NCI-H146 (cell line): ENCODE results near the gene PPP1R16B.
"Not testable (repeated sequence)": the region's sequence is repeated elsewhere in the genome, so short reads cannot be mapped to it uniquely, and the experiment has no call there.

ENCODE experiments used
- DNase-seq: peaks from one replicate; lab custom pipeline; 2025; lab: John Stamatoyannopoulos, UW

The PPP1R16B gene

GRCh38 chr20:38935285-38935684 lies 129.8 kb downstream of the PPP1R16B start:
- no peak for DNase-seq

GRCh38 chr20:38935967-38936407 lies 130.5 kb downstream of the PPP1R16B start:
- no peak for DNase-seq

- no peak for DNase-seq
Observed at GRCh38 chr20:38937000-38937399, 131.5 kb downstream of the PPP1R16B start.

- no peak for DNase-seq
Observed at GRCh38 chr20:38937978-38938473, 132.5 kb downstream of the PPP1R16B start.

GRCh38 chr20:38939686-38940085 lies 134.2 kb downstream of the PPP1R16B start:
- no peak for DNase-seq

GRCh38 chr20:38940644-38941043 lies 135.1 kb downstream of the PPP1R16B start:
- DNase-seq, result no peak

- no peak for DNase-seq
Observed at GRCh38 chr20:38941726-38942389, 136.4 kb downstream of the PPP1R16B start.

- DNase-seq, result no peak
Observed at GRCh38 chr20:38945012-38945411, 139.5 kb downstream of the PPP1R16B start.

- no peak for DNase-seq
Observed at GRCh38 chr20:38946836-38947235, 141.3 kb downstream of the PPP1R16B start.

GRCh38 chr20:38947931-38948362 lies 142.4 kb downstream of the PPP1R16B start:
- no peak for DNase-seq

- no peak for DNase-seq
Observed at GRCh38 chr20:38950254-38950653, 144.8 kb downstream of the PPP1R16B start.

- no peak for DNase-seq
Observed at GRCh38 chr20:38951611-38952010, 146.1 kb downstream of the PPP1R16B start.

GRCh38 chr20:38952153-38952552 lies 146.7 kb downstream of the PPP1R16B start:
- no peak for DNase-seq

- DNase-seq, result no peak
Observed at GRCh38 chr20:38953630-38954340, 148.3 kb downstream of the PPP1R16B start.

GRCh38 chr20:38957235-38957876 lies 151.9 kb downstream of the PPP1R16B start:
- DNase-seq, result no peak

- DNase-seq, result no peak
Observed at GRCh38 chr20:38957915-38958485, 152.5 kb downstream of the PPP1R16B start.

GRCh38 chr20:38960187-38960687 lies 154.7 kb downstream of the PPP1R16B start:
- not testable (repeated sequence) for DNase-seq

GRCh38 chr20:38961530-38962043 lies 156.1 kb downstream of the PPP1R16B start:
- peak; percentile 55 for DNase-seq

GRCh38 chr20:38962044-38962927 lies 156.8 kb downstream of the PPP1R16B start, which contains the start of gene DHX35:
Gene DHX35, plus strand, starts transcription at chr20:38962344. Its CDS starts 24 bp downstream, at chr20:38962368.
- peak; percentile 99 for DNase-seq

- DNase-seq, result no peak
Observed at GRCh38 chr20:38962928-38963401, 157.5 kb downstream of the PPP1R16B start.

GRCh38 chr20:38963745-38964144 lies 158.2 kb downstream of the PPP1R16B start:
- no peak for DNase-seq
